Upper lobe of left lung (tissue), 4 donors: ENCODE data around the gene GNG13.
"Not testable (repeated sequence)": the region's sequence is repeated elsewhere in the genome, so short reads cannot be mapped to it uniquely, and the experiment has no call there.

Source experiments
- EP300 ChIP-seq, 4 donors: sonication (generic); formaldehyde crosslinking; IDR thresholded peaks; one replicate each; pipeline ENCODE4 v1.5.1; 2017; ENCODE audit warnings: antibody characterized with exemption in 4 of 4, control low read depth in 2 of 4
- POLR2A ChIP-seq, 4 donors: fragments of 450-650 bp; IDR thresholded peaks; one replicate each; pipeline ENCODE4 v1.5.1; 2016 to 2017; ENCODE audit warnings: antibody characterized with exemption in 4 of 4, mild to moderate bottlenecking in 2 of 4
- POLR2AphosphoS5 ChIP-seq, 2 donors: sonication (generic); formaldehyde crosslinking; IDR thresholded peaks; one replicate each; pipeline ENCODE4 v1.5.1; 2017; ENCODE audit warnings: antibody characterized with exemption in 2 of 2
- TF ChIP-seq, protein P1 (sequence below), 6 experiments: fragments of 450-650 bp in 4 of 6; fragments of 200-600 bp in 2 of 6; sonication (generic) in 2 of 6; IDR thresholded peaks; one replicate each; pipeline ENCODE4 v1.5.1; 2016 to 2019; ENCODE audit warnings: antibody characterized with exemption in 6 of 6

DNA sequence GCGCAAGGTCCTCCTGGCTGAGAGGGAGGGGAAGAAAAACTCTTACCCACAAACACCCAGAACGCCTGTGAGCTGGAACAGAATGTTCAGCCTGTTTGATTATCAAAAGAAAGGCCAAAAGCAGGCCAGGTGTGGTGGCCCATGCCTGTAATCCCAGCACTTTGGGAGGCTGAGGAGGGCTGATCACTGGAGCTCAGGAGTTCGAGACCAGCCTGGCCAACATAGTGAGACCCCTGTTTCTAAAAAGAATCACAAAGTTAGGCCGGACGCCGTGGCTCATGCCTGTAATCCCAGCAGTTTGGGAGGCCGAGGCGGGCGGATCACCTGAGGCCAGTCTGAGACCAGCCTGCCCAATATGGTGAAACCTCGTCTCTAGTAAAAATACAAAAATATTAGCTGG lies 24.2 kb downstream of the GNG13 start:
- TF ChIP-seq, protein P1, sequence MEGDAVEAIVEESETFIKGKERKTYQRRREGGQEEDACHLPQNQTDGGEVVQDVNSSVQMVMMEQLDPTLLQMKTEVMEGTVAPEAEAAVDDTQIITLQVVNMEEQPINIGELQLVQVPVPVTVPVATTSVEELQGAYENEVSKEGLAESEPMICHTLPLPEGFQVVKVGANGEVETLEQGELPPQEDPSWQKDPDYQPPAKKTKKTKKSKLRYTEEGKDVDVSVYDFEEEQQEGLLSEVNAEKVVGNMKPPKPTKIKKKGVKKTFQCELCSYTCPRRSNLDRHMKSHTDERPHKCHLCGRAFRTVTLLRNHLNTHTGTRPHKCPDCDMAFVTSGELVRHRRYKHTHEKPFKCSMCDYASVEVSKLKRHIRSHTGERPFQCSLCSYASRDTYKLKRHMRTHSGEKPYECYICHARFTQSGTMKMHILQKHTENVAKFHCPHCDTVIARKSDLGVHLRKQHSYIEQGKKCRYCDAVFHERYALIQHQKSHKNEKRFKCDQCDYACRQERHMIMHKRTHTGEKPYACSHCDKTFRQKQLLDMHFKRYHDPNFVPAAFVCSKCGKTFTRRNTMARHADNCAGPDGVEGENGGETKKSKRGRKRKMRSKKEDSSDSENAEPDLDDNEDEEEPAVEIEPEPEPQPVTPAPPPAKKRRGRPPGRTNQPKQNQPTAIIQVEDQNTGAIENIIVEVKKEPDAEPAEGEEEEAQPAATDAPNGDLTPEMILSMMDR (IDR thresholded peaks at IDR 0.05): not testable (repeated sequence)
- not testable (repeated sequence) for TF ChIP-seq POLR2AphosphoS5, EP300, POLR2A (IDR thresholded peaks at IDR 0.05)
